ENCODE measurements around the gene ZNF423.
"Not testable (repeated sequence)": the region's sequence is repeated elsewhere in the genome, so short reads cannot be mapped to it uniquely, and the experiment has no call there.

- not testable (repeated sequence) for TF ChIP-seq CTCF (IDR thresholded peaks at IDR 0.05; ENCODE audit: poor library complexity, severe bottlenecking); POLR2AphosphoS5 (IDR thresholded peaks at IDR 0.05); EP300 (conservative IDR thresholded peaks at IDR 0.05; ENCODE audit: poor library complexity, severe bottlenecking); EZH2 (IDR thresholded peaks at IDR 0.05; ENCODE audit: borderline replicate concordance, insufficient read depth, low read length, poor library complexity, severe bottlenecking); RAD21 (conservative IDR thresholded peaks at IDR 0.05); TAF1 (IDR thresholded peaks at IDR 0.05; ENCODE audit: low read depth)
Measured at GRCh38 chr16:49506058-49507013, 349.6 kb downstream of the ZNF423 start.
